GM12865 (cell line): ENCODE data around the gene SH3PXD2B.
"Not testable (repeated sequence)": the region's sequence is repeated elsewhere in the genome, so short reads cannot be mapped to it uniquely, and the experiment has no call there.

ENCODE experiments used
- DNase-seq: peaks from one replicate; pipeline ENCODE4 v3.0.0; 2010; ENCODE audit warnings: low read depth
- H3K4me3 ChIP-seq: 2 replicates; pipeline ENCODE4 v1.5.1; 2011; ENCODE audit warnings: mild to moderate bottlenecking, low read depth, low read length, control low read depth
- CTCF ChIP-seq: IDR thresholded peaks from 2 replicates; pipeline ENCODE4 v1.5.1; 2011; ENCODE audit warnings: low read length, control low read depth, low read depth, inconsistent platforms; ENCODE audit not compliant: insufficient read depth; ENCODE audit errors: missing control alignments

Gene SH3PXD2B

GRCh38 chr5:172302047-172302710 lies 152.1 kb downstream of the SH3PXD2B start:
- no peak for TF ChIP-seq CTCF
- no peak overlapping the region for H3K4me3 ChIP-seq
- DNase-seq: no peak

GRCh38 chr5:172299916-172300439 lies 154.3 kb downstream of the SH3PXD2B start:
- H3K4me3 ChIP-seq: no peak overlapping the region
- TF ChIP-seq CTCF: no peak
- peak; percentile 74 for DNase-seq

- no peak for TF ChIP-seq CTCF
- DNase-seq: no peak
- no peak overlapping the region for H3K4me3 ChIP-seq
These were observed 159.5 kb downstream of the SH3PXD2B start for GRCh38 chr5:172294831-172295230.

- DNase-seq: no peak
- TF ChIP-seq CTCF: no peak
- H3K4me3 ChIP-seq: no peak overlapping the region
These were observed 160.5 kb downstream of the SH3PXD2B start for GRCh38 chr5:172293745-172294342.

- DNase-seq: peak; percentile 86
- H3K4me3 ChIP-seq: no peak overlapping the region
- peak; percentile 90 for TF ChIP-seq CTCF
These were observed 161.1 kb downstream of the SH3PXD2B start for GRCh38 chr5:172293054-172293744.

GRCh38 chr5:172291837-172292236 lies 162.5 kb downstream of the SH3PXD2B start:
- DNase-seq, H3K4me3 ChIP-seq: not testable (repeated sequence)

- DNase-seq: no peak
- no peak for TF ChIP-seq CTCF
- H3K4me3 ChIP-seq: no peak overlapping the region
These were observed 165.9 kb downstream of the SH3PXD2B start for GRCh38 chr5:172288465-172288864.

GRCh38 chr5:172287140-172287539 lies 167.2 kb downstream of the SH3PXD2B start:
- DNase-seq, H3K4me3 ChIP-seq: not testable (repeated sequence)
